ENCODE data around the gene ZNF853.
A peak's percentile ranks its signal among the peaks of the same experiment; 100 is the strongest.

ZNF853 gene

DNA sequence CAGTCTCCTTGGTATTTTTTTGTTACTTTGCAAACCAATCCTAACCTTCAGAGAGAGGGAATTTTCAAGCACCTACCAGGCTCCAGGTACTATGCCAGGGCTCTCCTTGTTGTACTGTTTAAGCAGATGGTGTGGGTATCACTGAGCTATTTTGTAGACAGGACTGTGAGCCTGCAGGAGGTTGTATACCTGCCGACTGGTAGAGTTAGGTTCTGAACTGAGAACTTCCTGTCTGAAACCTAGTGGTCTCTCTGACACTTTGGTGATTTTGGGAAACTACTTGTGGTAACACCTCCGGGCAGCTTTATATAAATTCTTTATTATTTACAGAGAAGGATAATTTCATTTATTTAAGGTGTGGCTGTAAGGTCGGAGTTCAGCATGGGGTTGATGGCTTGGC, 4.6 kb downstream of the ZNF853 start:
- DNase-seq, result no peak
- no peaks in the 10 kb centered on the region for H3K9me3 ChIP-seq (ENCODE audit: control insufficient read depth, low read length)
- no peaks in the 10 kb centered on the region for H3K36me3 ChIP-seq (ENCODE audit: control insufficient read depth, insufficient read depth, low read length)
- peaks cover under 1% of the 10 kb centered on the region for H3K27me3 ChIP-seq (replicated peaks; ENCODE audit: control insufficient read depth, insufficient read depth, low read length, poor library complexity, severe bottlenecking)
- H3K27ac ChIP-seq (ENCODE audit: insufficient read depth, low read length, poor library complexity, severe bottlenecking), result no peak overlapping the region
- no peak overlapping the region for H3K4me3 ChIP-seq (ENCODE audit: insufficient read depth, low read depth, low read length, poor library complexity, severe bottlenecking)
- peaks cover 20% of the 10 kb centered on the region for H3K4me1 ChIP-seq (ENCODE audit: control insufficient read depth, insufficient read depth, low read length, poor library complexity, severe bottlenecking)

DNA sequence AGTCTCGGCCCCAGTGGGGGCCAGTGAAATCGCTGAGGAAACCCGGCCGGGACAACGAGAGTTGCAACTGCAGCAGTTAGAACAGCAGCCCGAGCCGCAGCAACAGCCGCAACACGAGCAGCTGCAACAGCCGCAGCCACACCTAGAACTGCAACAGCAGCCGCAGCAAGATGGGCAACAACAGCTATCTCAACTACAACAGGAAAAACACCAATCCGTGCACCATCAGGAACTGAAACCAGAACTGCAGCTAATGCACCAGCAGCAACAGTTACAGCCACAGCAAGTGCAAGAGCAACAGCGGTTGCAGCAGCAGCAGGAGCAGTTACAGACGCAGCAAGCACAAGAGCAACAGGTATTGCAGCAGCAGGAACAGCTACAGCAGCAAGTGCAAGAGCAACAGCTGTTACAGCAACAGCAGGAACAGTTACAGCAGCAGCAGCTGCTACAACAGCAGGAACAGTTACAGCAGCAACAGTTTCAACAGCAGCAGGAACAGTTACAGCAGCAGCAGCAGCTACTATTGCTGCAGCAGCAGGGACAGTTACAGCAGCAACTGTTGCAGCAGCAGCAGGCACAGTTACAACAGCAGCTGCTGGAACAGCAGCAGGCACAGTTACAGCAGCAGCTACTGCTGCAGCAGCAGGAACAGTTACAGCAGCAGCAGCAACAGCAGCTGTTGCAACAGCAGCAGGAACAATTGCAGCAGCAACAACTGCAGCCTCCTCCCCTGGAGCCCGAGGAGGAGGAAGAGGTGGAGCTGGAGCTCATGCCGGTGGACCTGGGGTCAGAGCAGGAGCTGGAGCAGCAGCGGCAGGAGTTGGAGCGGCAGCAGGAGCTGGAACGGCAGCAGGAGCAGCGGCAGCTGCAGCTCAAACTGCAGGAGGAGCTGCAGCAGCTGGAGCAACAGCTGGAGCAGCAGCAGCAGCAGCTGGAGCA, 6.1 kb downstream of the ZNF853 start:
- Histone ChIP-seq H3K4me1 (ENCODE audit: control insufficient read depth, insufficient read depth, low read length, poor library complexity, severe bottlenecking) (peaks cover 16% of the 10 kb centered on the region), H3K27ac (ENCODE audit: insufficient read depth, low read length, poor library complexity, severe bottlenecking) (no peak overlapping the region), H3K4me3 (ENCODE audit: insufficient read depth, low read depth, low read length, poor library complexity, severe bottlenecking) (peak overlapping the region; percentile 25), H3K27me3 (replicated peaks; ENCODE audit: control insufficient read depth, insufficient read depth, low read length, poor library complexity, severe bottlenecking) (no peaks in the 10 kb centered on the region), H3K36me3 (ENCODE audit: control insufficient read depth, insufficient read depth, low read length) (no peaks in the 10 kb centered on the region), H3K9me3 (ENCODE audit: control insufficient read depth, low read length) (no peaks in the 10 kb centered on the region)
- DNase-seq, result no peak

DNA sequence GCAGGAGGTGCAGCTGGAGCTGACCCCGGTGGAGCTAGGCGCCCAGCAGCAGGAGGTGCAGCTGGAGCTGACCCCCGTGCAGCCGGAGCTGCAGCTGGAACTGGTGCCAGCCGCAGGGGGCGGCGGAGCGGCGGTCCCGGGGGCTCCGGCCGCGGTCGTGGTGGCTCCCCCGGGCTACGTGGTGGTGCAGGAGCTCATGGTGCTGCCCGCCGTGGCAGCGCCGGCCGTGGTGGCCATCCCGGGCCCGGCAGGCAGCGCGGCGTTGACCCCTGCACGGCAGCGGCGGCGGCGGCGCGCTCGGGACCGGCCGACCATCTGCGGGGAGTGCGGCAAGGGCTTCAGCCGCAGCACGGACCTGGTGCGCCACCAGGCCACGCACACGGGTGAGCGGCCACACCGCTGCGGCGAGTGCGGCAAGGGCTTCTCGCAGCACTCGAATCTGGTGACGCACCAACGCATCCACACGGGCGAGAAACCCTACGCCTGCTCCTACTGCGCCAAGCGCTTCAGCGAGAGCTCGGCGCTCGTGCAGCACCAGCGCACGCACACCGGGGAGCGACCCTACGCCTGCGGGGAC, 6.8 kb downstream of the ZNF853 start:
- H3K4me1 ChIP-seq (ENCODE audit: control insufficient read depth, insufficient read depth, low read length, poor library complexity, severe bottlenecking), result peaks cover 16% of the 10 kb centered on the region
- no peaks in the 10 kb centered on the region for H3K36me3 ChIP-seq (ENCODE audit: control insufficient read depth, insufficient read depth, low read length)
- H3K9me3 ChIP-seq (ENCODE audit: control insufficient read depth, low read length), result no peaks in the 10 kb centered on the region
- no peak overlapping the region for H3K4me3 ChIP-seq (ENCODE audit: insufficient read depth, low read depth, low read length, poor library complexity, severe bottlenecking)
- no peak overlapping the region for H3K27ac ChIP-seq (ENCODE audit: insufficient read depth, low read length, poor library complexity, severe bottlenecking)
- H3K27me3 ChIP-seq (replicated peaks; ENCODE audit: control insufficient read depth, insufficient read depth, low read length, poor library complexity, severe bottlenecking), result no peaks in the 10 kb centered on the region
- DNase-seq, result no peak

DNA sequence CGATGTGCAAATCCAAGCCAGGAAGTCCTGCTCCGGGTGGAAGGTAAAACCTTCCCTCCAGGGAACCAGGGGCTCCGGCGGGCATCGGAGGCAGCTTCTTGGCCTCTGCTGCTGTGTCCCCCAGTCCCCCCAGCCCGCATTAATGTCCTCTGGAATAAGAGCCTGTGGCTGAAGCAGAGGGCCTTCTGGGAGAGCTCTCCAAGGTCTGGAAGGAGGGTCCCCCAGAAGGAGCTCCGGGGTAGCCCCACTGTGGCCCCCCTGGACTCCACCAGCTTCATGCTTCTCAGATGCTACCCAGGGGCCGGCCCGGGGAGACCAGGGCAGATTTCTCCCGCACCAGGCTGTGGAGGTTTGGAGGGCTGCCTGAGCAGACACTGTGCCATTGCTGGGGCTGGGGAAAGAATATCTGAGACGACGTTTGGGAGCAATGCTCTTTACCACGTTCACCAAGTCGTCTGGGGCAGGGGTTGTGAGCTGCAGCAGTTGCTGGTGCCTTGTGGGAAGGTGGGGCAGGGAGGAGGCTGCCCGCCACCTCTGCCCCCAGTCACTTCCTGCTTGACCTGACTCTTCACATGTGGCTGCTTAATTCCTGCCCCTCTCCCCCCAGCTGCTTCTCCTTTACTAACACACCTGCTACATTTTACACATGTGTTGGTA, 8.3 kb downstream of the ZNF853 start:
- H3K27me3 ChIP-seq (replicated peaks; ENCODE audit: control insufficient read depth, insufficient read depth, low read length, poor library complexity, severe bottlenecking), result no peaks in the 10 kb centered on the region
- H3K9me3 ChIP-seq (ENCODE audit: control insufficient read depth, low read length), result no peaks in the 10 kb centered on the region
- H3K4me3 ChIP-seq (ENCODE audit: insufficient read depth, low read depth, low read length, poor library complexity, severe bottlenecking), result no peak overlapping the region
- DNase-seq, result no peak
- H3K4me1 ChIP-seq (ENCODE audit: control insufficient read depth, insufficient read depth, low read length, poor library complexity, severe bottlenecking), result peaks cover 16% of the 10 kb centered on the region
- H3K27ac ChIP-seq (ENCODE audit: insufficient read depth, low read length, poor library complexity, severe bottlenecking), result no peak overlapping the region
- H3K36me3 ChIP-seq (ENCODE audit: control insufficient read depth, insufficient read depth, low read length), result no peaks in the 10 kb centered on the region

DNA sequence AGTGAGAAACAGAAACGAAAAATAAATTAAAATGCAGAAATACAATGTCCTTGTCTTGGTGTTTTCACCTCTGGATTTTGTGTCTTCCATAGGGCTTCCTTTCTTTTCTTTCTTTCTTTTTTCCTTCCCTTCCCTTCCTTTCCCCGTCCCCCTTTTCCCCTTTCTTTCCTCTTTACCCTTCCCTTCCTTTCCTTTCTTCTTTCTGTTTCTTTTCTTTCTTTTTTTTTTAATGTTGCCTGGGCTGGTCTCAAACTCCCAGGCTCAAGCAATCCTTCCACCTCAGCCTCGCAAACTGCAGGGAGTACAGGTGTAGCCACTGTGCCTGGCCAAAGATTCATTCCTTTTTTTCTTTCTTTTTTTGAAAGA, 8.8 kb downstream of the ZNF853 start:
- no peak overlapping the region for H3K27ac ChIP-seq (ENCODE audit: insufficient read depth, low read length, poor library complexity, severe bottlenecking)
- H3K4me1 ChIP-seq (ENCODE audit: control insufficient read depth, insufficient read depth, low read length, poor library complexity, severe bottlenecking), result peaks cover 16% of the 10 kb centered on the region
- H3K4me3 ChIP-seq (ENCODE audit: insufficient read depth, low read depth, low read length, poor library complexity, severe bottlenecking), result no peak overlapping the region
- DNase-seq, result no peak
- H3K36me3 ChIP-seq (ENCODE audit: control insufficient read depth, insufficient read depth, low read length), result no peaks in the 10 kb centered on the region
- no peaks in the 10 kb centered on the region for H3K9me3 ChIP-seq (ENCODE audit: control insufficient read depth, low read length)
- H3K27me3 ChIP-seq (replicated peaks; ENCODE audit: control insufficient read depth, insufficient read depth, low read length, poor library complexity, severe bottlenecking), result no peaks in the 10 kb centered on the region

DNA sequence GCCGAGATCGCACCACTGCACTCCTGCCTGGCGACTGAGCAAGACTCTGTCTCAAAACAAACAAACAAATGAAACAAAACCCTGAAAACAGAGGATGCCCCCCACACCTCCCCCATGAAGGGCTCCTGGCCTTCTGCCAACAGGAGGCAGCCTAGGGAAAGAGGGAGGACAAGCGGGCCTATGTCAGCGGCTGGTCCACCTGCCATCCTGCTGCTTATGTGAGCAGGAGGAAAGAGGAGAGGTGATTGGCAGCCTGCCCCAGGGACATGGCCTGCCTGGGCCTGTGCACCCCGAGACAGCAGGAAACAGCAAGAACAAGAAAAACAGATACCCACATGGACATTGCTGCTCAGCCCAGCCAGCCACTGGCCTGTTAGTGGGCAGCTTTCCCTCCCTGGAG, 12.6 kb downstream of the ZNF853 start:
- H3K27ac ChIP-seq (ENCODE audit: insufficient read depth, low read length, poor library complexity, severe bottlenecking), result no peak overlapping the region
- peaks cover 12% of the 10 kb centered on the region for H3K4me1 ChIP-seq (ENCODE audit: control insufficient read depth, insufficient read depth, low read length, poor library complexity, severe bottlenecking)
- no peak for DNase-seq
- H3K4me3 ChIP-seq (ENCODE audit: insufficient read depth, low read depth, low read length, poor library complexity, severe bottlenecking), result no peak overlapping the region
- no peaks in the 10 kb centered on the region for H3K9me3 ChIP-seq (ENCODE audit: control insufficient read depth, low read length)
- H3K27me3 ChIP-seq (replicated peaks; ENCODE audit: control insufficient read depth, insufficient read depth, low read length, poor library complexity, severe bottlenecking), result no peaks in the 10 kb centered on the region
- H3K36me3 ChIP-seq (ENCODE audit: control insufficient read depth, insufficient read depth, low read length), result no peaks in the 10 kb centered on the region

DNA sequence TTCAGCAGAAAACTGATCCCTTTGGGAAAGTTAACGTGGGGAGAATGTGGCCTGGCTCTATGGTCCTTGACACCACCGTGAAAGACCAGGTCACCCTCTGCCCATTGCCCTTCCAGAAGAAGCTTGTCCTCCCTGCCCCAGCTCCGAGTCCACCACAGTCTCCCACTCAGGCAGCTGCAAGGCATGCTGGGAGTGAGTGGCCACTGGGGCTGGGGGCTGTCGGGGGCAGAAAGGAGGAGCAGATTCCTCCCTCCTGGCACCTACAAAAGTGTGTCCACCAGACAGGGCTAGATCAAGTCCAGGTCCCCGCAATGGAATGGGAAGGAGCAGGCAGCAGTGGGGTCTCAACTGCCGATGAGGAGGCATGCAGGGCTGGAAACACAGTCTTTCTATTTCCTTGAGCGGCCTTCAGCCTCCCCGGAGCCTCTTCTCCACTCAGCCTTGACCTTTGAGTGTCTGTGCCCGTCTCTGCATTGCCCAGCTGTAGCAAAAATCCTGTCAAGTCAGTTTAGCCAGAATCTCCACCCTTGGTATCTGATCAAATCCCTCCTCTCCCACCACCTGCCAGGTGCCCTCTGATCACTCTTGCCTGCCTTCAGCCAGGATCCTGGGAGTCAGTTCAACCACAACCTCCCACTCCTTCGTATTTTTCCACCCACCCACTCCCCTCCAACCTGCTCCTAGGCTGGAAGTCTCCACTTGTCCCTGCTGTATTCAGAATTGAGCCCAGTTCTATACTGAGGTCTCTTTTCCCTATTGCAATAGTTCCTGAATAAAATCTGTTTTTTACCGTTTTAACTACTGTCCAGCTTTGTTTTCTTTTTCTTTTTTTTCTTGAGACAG, 14.8 kb downstream of the ZNF853 start:
- Histone ChIP-seq H3K36me3 (ENCODE audit: control insufficient read depth, insufficient read depth, low read length) (no peaks in the 10 kb centered on the region), H3K4me3 (ENCODE audit: insufficient read depth, low read depth, low read length, poor library complexity, severe bottlenecking) (no peak overlapping the region), H3K9me3 (ENCODE audit: control insufficient read depth, low read length) (no peaks in the 10 kb centered on the region), H3K27ac (ENCODE audit: insufficient read depth, low read length, poor library complexity, severe bottlenecking) (no peak overlapping the region), H3K27me3 (replicated peaks; ENCODE audit: control insufficient read depth, insufficient read depth, low read length, poor library complexity, severe bottlenecking) (no peaks in the 10 kb centered on the region), H3K4me1 (ENCODE audit: control insufficient read depth, insufficient read depth, low read length, poor library complexity, severe bottlenecking) (no peaks in the 10 kb centered on the region)
- DNase-seq, result no peak

DNA sequence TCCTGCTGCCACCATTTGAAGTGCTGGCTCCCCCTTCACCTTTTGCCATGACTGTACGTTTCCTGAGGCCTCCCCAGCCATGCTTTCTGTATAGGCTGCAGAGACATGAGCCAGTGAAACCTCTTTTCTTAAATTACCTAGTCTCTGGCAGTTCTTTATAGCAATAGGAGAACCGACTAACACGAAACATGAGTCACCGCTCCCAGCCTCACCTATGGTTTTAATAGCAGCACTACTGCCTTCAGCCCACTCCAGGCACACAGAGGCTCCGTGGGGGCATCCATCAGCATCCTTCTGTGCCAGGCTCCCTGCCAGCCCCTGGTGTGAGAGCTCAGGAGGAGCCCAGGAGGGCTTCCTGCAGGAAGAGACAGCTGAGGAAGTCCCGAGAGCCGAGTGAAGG, 16.2 kb downstream of the ZNF853 start:
- H3K4me1 ChIP-seq (ENCODE audit: control insufficient read depth, insufficient read depth, low read length, poor library complexity, severe bottlenecking), result peaks cover under 1% of the 10 kb centered on the region
- no peak overlapping the region for H3K27ac ChIP-seq (ENCODE audit: insufficient read depth, low read length, poor library complexity, severe bottlenecking)
- no peaks in the 10 kb centered on the region for H3K27me3 ChIP-seq (replicated peaks; ENCODE audit: control insufficient read depth, insufficient read depth, low read length, poor library complexity, severe bottlenecking)
- H3K9me3 ChIP-seq (ENCODE audit: control insufficient read depth, low read length), result no peaks in the 10 kb centered on the region
- no peak for DNase-seq
- H3K36me3 ChIP-seq (ENCODE audit: control insufficient read depth, insufficient read depth, low read length), result no peaks in the 10 kb centered on the region
- no peak overlapping the region for H3K4me3 ChIP-seq (ENCODE audit: insufficient read depth, low read depth, low read length, poor library complexity, severe bottlenecking)

DNA sequence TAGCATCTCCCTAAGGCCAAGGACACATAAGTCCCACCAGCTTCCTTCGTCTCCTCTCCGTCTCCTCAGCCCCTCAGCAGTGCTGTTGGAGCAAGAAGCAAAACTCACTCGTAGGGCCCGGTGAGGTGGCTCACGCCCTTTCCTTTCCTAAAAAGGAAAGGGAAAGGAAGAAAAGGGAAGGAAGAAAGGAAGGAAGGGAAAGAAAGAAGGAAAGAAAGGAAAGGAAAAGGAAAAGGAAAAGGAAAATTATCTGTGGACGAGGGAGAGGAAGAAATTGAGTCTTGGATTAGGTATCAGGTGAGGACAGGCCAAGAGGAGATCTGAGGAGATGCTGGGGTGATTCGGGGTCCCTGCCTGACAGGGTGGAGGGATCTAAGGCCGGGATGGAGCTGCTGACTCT, 18.6 kb downstream of the ZNF853 start:
- no peak for DNase-seq
- Histone ChIP-seq H3K9me3 (ENCODE audit: control insufficient read depth, low read length) (no peaks in the 10 kb centered on the region), H3K27ac (ENCODE audit: insufficient read depth, low read length, poor library complexity, severe bottlenecking) (no peak overlapping the region), H3K36me3 (ENCODE audit: control insufficient read depth, insufficient read depth, low read length) (no peaks in the 10 kb centered on the region), H3K27me3 (replicated peaks; ENCODE audit: control insufficient read depth, insufficient read depth, low read length, poor library complexity, severe bottlenecking) (no peaks in the 10 kb centered on the region), H3K4me1 (ENCODE audit: control insufficient read depth, insufficient read depth, low read length, poor library complexity, severe bottlenecking) (peaks cover 12% of the 10 kb centered on the region), H3K4me3 (ENCODE audit: insufficient read depth, low read depth, low read length, poor library complexity, severe bottlenecking) (no peak overlapping the region)

Measured in effector memory CD4-positive, alpha-beta T cell (primary cell).